ENCODE measurements around the gene ZNF266. TPM values are rescaled to one million over a fixed set of nuclear protein-coding genes. Genes with fewer than 3 reads are reported as not detected.
A peak's percentile ranks its signal among the peaks of the same experiment; 100 is the strongest.

Gene ZNF266
- total RNA-seq: 9.4 and 12.1 TPM in 2 replicates

- no peaks in the 10 kb centered on the region for H3K9me3 ChIP-seq (ENCODE audit: low read depth, low read length)
- H3K4me1 ChIP-seq (ENCODE audit: insufficient read depth, low read length): peaks cover 12% of the 10 kb centered on the region
- no peaks in the 10 kb centered on the region for H3K27me3 ChIP-seq (ENCODE audit: insufficient read depth, low read length)
- peak within 1 kb of the TSS; percentile 88 for H3K27ac ChIP-seq (ENCODE audit: low read depth, low read length)
- peaks cover 15% of the 10 kb centered on the region for H3K79me2 ChIP-seq (ENCODE audit: insufficient read depth, low read length)
- H3K36me3 ChIP-seq (ENCODE audit: insufficient read depth, low read length): peaks cover 5% of the 10 kb centered on the region
- peak; percentile 43 for TF ChIP-seq CTCF (IDR thresholded peaks at IDR 0.05; ENCODE audit: extremely low read depth, low read depth, low read length)
- H4K20me1 ChIP-seq (ENCODE audit: insufficient read depth, low read length): no peaks in the 10 kb centered on the region
- DNase-seq (ENCODE audit: insufficient read length, low spot score, missing footprints): peak; percentile 91
- peak within 1 kb of the TSS; percentile 85 for H3K4me2 ChIP-seq (ENCODE audit: insufficient read depth, low read length)
- peak within 1 kb of the TSS; percentile 93 for H3K4me3 ChIP-seq (ENCODE audit: insufficient read depth, low read length)
- H2AFZ ChIP-seq (ENCODE audit: low read length): peak within 1 kb of the TSS; percentile 99
Measured at GRCh38 chr19:9435279-9436268, at the start of gene ZNF266. Gene ZNF266 (minus strand): TSS chr19:9435573. CDS start chr19:9420089, 15,484 bp downstream.

GRCh38 chr19:9485140-9485539, 49.8 kb upstream of the ZNF266 start:
- Histone ChIP-seq H3K27me3 (ENCODE audit: insufficient read depth, low read length) (no peaks in the 10 kb centered on the region), H3K4me1 (ENCODE audit: insufficient read depth, low read length) (no peaks in the 10 kb centered on the region), H3K27ac (ENCODE audit: low read depth, low read length) (no peak overlapping the region), H3K79me2 (ENCODE audit: insufficient read depth, low read length) (no peaks in the 10 kb centered on the region), H3K4me3 (ENCODE audit: insufficient read depth, low read length) (no peak overlapping the region), H3K4me2 (ENCODE audit: insufficient read depth, low read length) (no peak overlapping the region), H2AFZ (ENCODE audit: low read length) (no peak overlapping the region), H4K20me1 (ENCODE audit: insufficient read depth, low read length) (no peaks in the 10 kb centered on the region), H3K9me3 (ENCODE audit: low read depth, low read length) (peaks cover 8% of the 10 kb centered on the region), H3K36me3 (ENCODE audit: insufficient read depth, low read length) (no peaks in the 10 kb centered on the region)
- no peak for TF ChIP-seq CTCF (IDR thresholded peaks at IDR 0.05; ENCODE audit: extremely low read depth, low read depth, low read length)
- no peak for DNase-seq (ENCODE audit: insufficient read length, low spot score, missing footprints)

- H3K27me3 ChIP-seq (ENCODE audit: insufficient read depth, low read length): no peaks in the 10 kb centered on the region
- peaks cover 4% of the 10 kb centered on the region for H3K9me3 ChIP-seq (ENCODE audit: low read depth, low read length)
- no peaks in the 10 kb centered on the region for H3K36me3 ChIP-seq (ENCODE audit: insufficient read depth, low read length)
- no peaks in the 10 kb centered on the region for H4K20me1 ChIP-seq (ENCODE audit: insufficient read depth, low read length)
- H2AFZ ChIP-seq (ENCODE audit: low read length): no peak overlapping the region
- no peak overlapping the region for H3K4me2 ChIP-seq (ENCODE audit: insufficient read depth, low read length)
- H3K4me3 ChIP-seq (ENCODE audit: insufficient read depth, low read length): no peak overlapping the region
- TF ChIP-seq CTCF (IDR thresholded peaks at IDR 0.05; ENCODE audit: extremely low read depth, low read depth, low read length): no peak
- no peak overlapping the region for H3K27ac ChIP-seq (ENCODE audit: low read depth, low read length)
- DNase-seq (ENCODE audit: insufficient read length, low spot score, missing footprints): no peak
- no peaks in the 10 kb centered on the region for H3K79me2 ChIP-seq (ENCODE audit: insufficient read depth, low read length)
- no peaks in the 10 kb centered on the region for H3K4me1 ChIP-seq (ENCODE audit: insufficient read depth, low read length)
Measured at GRCh38 chr19:9474975-9475374, 39.6 kb upstream of the ZNF266 start.

- Histone ChIP-seq H3K9me3 (ENCODE audit: low read depth, low read length) (peaks cover 27% of the 10 kb centered on the region), H3K79me2 (ENCODE audit: insufficient read depth, low read length) (no peaks in the 10 kb centered on the region), H3K27me3 (ENCODE audit: insufficient read depth, low read length) (no peaks in the 10 kb centered on the region), H3K4me2 (ENCODE audit: insufficient read depth, low read length) (no peak overlapping the region), H2AFZ (ENCODE audit: low read length) (no peak overlapping the region), H3K4me1 (ENCODE audit: insufficient read depth, low read length) (no peaks in the 10 kb centered on the region), H3K4me3 (ENCODE audit: insufficient read depth, low read length) (no peak overlapping the region), H3K36me3 (ENCODE audit: insufficient read depth, low read length) (no peaks in the 10 kb centered on the region), H4K20me1 (ENCODE audit: insufficient read depth, low read length) (no peaks in the 10 kb centered on the region), H3K27ac (ENCODE audit: low read depth, low read length) (no peak overlapping the region)
- TF ChIP-seq CTCF (IDR thresholded peaks at IDR 0.05; ENCODE audit: extremely low read depth, low read depth, low read length): no peak
- DNase-seq (ENCODE audit: insufficient read length, low spot score, missing footprints): no peak
Measured at GRCh38 chr19:9467161-9467560, 31.8 kb upstream of the ZNF266 start.

Data from osteoblast (primary cell).